CD4-positive, alpha-beta T cell treated with Interleukin-15 for 1 hour (primary cell): ENCODE results near the gene KCNJ16.

Source experiments
- DNase-seq: peaks from one replicate; pipeline ENCODE4 v3.0.0-alpha.2; 2020

The KCNJ16 gene

DNA sequence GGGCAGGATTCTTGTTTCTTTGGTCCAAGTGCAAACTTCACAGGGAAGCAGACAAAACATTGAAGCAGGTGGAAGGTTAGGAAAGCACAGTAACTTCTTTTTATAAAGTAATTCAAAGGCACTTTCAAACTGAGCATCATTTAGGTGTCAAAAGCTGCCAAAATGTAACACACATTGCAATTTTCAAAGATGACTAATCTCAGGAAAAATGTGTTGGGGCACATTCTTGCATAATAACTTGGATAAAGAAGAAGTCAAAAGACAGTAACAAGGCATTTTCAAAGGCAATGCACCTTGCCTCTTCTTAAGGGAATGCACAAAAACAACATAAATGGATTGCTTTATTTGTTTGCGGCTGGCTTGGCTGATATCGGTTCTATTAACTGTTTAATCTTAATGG is 97.9 kb downstream of the KCNJ16 start:
- no peak for DNase-seq

DNA sequence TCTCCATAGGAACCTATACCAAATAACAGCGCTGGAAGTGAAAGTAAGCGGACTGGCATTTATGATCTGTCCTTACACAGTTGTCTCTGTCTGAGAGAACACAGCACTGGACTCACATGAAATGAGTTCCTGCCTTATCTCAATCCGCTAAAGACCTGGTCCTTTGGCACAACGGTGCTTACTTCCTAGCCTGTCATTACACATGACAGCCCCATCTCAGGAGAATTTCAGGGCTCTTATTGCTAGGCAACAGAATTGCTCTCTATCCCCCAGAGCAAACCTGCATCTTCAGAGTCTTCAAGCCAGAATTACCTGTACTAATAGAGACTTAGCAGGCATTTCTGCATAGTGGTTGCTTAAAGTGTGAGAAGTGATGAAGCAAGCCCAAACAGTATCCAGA is 98.7 kb downstream of the KCNJ16 start:
- DNase-seq = no peak

DNA sequence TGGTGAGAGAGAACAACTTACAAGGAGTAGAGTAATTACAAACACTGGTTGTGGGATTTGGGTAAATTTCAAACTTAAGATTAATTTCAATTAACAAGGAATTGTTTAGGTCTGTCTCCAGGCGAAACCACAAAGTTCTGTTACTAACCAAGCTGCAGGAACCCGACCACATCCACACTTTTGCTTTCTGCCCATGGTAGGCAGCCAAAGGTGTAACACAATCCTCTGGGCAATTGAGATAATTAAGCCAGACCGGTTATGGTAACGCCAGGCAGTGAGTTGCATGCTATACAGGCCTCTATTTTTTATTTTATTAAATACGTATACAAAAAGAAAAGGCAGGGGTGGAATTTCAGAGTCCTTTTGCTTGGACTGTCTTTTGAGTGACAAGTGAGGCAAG is 106.4 kb downstream of the KCNJ16 start:
- DNase-seq = no peak

DNA sequence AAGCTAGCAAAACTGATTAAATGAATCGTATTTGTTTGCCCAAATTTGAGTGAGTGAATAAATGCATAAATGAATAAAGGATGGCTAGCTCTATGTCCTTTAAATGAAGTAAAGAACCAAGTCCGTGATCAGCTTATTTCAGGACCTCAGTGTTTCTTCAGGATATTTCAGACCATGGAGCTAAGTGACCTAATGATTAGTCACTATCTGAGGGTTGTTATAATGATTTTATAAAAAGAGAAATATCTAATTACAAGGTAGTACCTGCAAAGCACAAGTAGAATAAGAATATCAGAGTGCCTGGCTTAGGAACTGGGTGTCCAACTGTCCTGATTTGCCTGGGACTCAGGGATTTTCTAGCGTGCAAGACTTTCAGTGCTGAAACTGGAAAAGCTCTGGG is 106.8 kb downstream of the KCNJ16 start:
- DNase-seq = no peak

DNA sequence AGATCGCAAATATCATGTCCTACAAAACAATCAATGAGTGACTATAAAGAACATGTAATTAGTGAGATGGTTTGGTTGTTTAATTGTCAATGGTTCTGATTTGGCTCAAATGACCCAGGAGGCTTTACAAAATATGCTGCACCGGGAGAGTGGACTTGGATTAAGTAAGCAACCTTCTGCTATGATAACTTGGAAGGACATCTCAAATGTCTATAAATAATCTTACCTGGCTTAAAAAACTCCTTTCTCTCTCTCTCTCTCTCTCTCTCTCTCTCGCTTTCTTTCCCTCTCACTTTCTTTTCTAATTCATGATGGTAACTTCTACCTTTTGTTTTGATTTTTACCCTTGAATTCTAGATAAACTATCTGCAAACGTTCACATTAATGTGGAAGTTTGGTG is 108.5 kb downstream of the KCNJ16 start:
- DNase-seq = no peak

DNA sequence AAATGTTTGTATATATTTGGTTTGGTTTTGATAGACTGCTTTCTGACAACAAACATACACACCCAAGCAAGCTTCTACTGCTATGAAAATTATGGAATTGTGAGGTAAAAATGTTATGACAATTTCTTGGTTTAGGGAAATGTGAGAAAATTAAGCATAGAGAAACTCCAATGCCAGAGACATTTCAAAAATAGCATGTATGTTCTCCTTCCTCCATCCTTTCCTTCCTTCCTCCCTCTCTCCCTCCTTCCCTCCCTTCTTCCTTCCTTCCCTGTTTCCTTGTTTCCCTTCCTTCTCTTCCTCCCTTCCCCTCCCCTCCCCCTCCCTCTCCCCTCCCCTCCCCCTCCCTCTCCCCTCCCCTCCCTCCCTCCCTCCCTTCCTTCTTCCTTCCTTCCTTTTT is 109.2 kb downstream of the KCNJ16 start:
- DNase-seq = no peak

DNA sequence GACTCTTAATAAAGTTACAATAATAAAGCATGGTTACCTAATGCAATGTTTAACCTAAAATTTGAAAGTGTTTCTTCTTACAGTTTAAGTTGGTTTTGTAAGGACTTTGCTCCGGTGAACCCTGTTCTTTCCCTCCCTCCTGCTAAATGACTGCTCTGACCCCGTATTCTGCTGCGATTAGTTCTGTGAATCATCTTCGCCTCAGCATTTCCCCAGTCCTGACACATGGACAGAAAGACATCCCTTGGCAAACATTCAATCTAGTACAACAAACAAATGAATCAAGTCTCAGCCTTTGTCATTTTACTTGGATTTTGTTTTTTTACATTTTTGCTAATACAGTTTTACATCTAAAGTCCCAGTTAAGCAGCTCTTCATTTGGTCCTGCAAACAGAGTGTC is 109.7 kb downstream of the KCNJ16 start:
- no peak for DNase-seq
